Upper lobe of left lung (tissue), 6 donors: ENCODE data around the gene TMEM123. TPM values are rescaled to one million over a fixed set of nuclear protein-coding genes. Genes with fewer than 3 reads are reported as not detected.

ENCODE experiments used
- ATAC-seq, 2 donors: fragments of 200-7000 bp; cut with Tn5 transposase; one replicate each; pipeline ENCODE4 v1.9.1; 2022; ENCODE audit warnings: mild to moderate bottlenecking in 2 of 2, moderate library complexity in 2 of 2; ENCODE audit not compliant: low FRiP score in 2 of 2
- DNase-seq, 2 donors: peaks; one replicate each; pipeline ENCODE4 v3.0.0-alpha.2; 2019 to 2020
- H3K27ac ChIP-seq, 4 donors: fragments of 200-600 bp; sonication (generic); one replicate each; pipeline ENCODE4 v1.5.1; 2016 to 2019
- H3K27me3 ChIP-seq, 4 donors: fragments of 200-600 bp; sonication (generic); one replicate each; pipeline ENCODE4 v1.5.1; 2017 to 2019
- H3K36me3 ChIP-seq, 4 donors: fragments of 200-600 bp; sonication (generic); one replicate each; pipeline ENCODE4 v1.5.1; 2016 to 2019
- H3K4me1 ChIP-seq, 4 donors: fragments of 200-600 bp; sonication (generic); one replicate each; pipeline ENCODE4 v1.5.1; 2018 to 2019
- H3K4me3 ChIP-seq, 4 donors: fragments of 200-600 bp; sonication (generic); one replicate each; pipeline ENCODE4 v1.5.1; 2017 to 2019; ENCODE audit warnings: mild to moderate bottlenecking in 2 of 4, moderate library complexity in 1 of 4
- H3K9me3 ChIP-seq, 4 donors: fragments of 200-600 bp; sonication (generic); one replicate each; pipeline ENCODE4 v1.5.1; 2018 to 2019
- CTCF ChIP-seq, 6 experiments: fragments of 450-650 bp in 4 of 6; fragments of 200-600 bp in 2 of 6; sonication (generic) in 2 of 6; IDR thresholded peaks; one replicate each; pipeline ENCODE4 v1.5.1; 2016 to 2019; ENCODE audit warnings: antibody characterized with exemption in 6 of 6
- EP300 ChIP-seq, 4 donors: sonication (generic); formaldehyde crosslinking; IDR thresholded peaks; one replicate each; pipeline ENCODE4 v1.5.1; 2017; ENCODE audit warnings: antibody characterized with exemption in 4 of 4, control low read depth in 2 of 4
- POLR2A ChIP-seq, 4 donors: fragments of 450-650 bp; IDR thresholded peaks; one replicate each; pipeline ENCODE4 v1.5.1; 2016 to 2017; ENCODE audit warnings: antibody characterized with exemption in 4 of 4, mild to moderate bottlenecking in 2 of 4
- POLR2AphosphoS5 ChIP-seq, 2 donors: sonication (generic); formaldehyde crosslinking; IDR thresholded peaks; one replicate each; pipeline ENCODE4 v1.5.1; 2017; ENCODE audit warnings: antibody characterized with exemption in 2 of 2
- WGBS, 2 donors: methylation state at CpG; one replicate each; pipeline ENCODE4 v1.1.5; 2017 to 2018; 5-methylcytosine and 5-hydroxymethylcytosine counted together
- total RNA-seq, 6 donors: library from RNA; depleted of rRNA in 4 of 6; stranded (reverse); fragments of >200 nt in 4 of 6; gene quantifications; one replicate each; pipeline versions ENCODE4 v1.1.0 to v1.2.1, GENCODE V29; 2016 to 2021
- donor health status: DM: no; HTN: no; CAD: no; lungs with moderate emphysema.
- donor health status: DM: no; HTN: yes; CAD: no; lungs with severe emphysema.

TMEM123 gene
- total RNA-seq, result 100 to 1,000 TPM in 4 of 6 donors, 10 to 100 TPM in 2; 55.5 to 200 (median 121) TPM

GRCh38 chr11:102452461-102453301, at the start of gene TMEM123:
TMEM123 (minus strand) TSS chr11:102452765; CDS start chr11:102452623, 142 bp downstream.
- peak within 1 kb of the TSS; percentile 91 to 97 (median 95) for H3K4me3 ChIP-seq
- H3K27me3 ChIP-seq, result no peaks in the 10 kb centered on the region
- H3K4me1 ChIP-seq, result peaks cover 37 to 56% (median 42%) of the 10 kb centered on the region in 4 donors
- H3K27ac ChIP-seq, result peak within 1 kb of the TSS; percentile 88 to 97 (median 92)
- peak; percentile 82 to 95 for ATAC-seq
- TF ChIP-seq POLR2A (IDR thresholded peaks at IDR 0.05), result peak in 3 of 4 donors; percentile 35 to 86 (median 60)
- TF ChIP-seq EP300 (IDR thresholded peaks at IDR 0.05), result peak in 1 of 4 donors; percentile 29
- TF ChIP-seq POLR2AphosphoS5 (IDR thresholded peaks at IDR 0.05), result peak; percentile 59 to 73
- peak in 2 of 6 experiments; percentile 12 to 20 for TF ChIP-seq CTCF (IDR thresholded peaks at IDR 0.05)
- no peaks in the 10 kb centered on the region for H3K9me3 ChIP-seq
- H3K36me3 ChIP-seq, result peaks cover 0 to 7% (median 0%) of the 10 kb centered on the region in 4 donors
- WGBS, 2 donors, result 0 to 1% methylated on average over 22 to 57 of the region's 83 CpGs
- DNase-seq, result peak; percentile 87 to 97

GRCh38 chr11:102500829-102501228, 48.3 kb upstream of the TMEM123 start:
- Histone ChIP-seq H3K27me3 (no peaks in the 10 kb centered on the region), H3K4me1 (no peaks in the 10 kb centered on the region), H3K36me3 (no peaks in the 10 kb centered on the region), H3K9me3 (no peaks in the 10 kb centered on the region), H3K27ac (no peak overlapping the region), H3K4me3 (no peak overlapping the region)
- 71 to 76% methylated on average over 2 of the region's 2 CpGs for WGBS, 2 donors
- ATAC-seq (no peak), DNase-seq (no peak)
- TF ChIP-seq CTCF (IDR thresholded peaks at IDR 0.05), result no peak

GRCh38 chr11:102499931-102500330, 47.4 kb upstream of the TMEM123 start:
- Histone ChIP-seq H3K4me3 (no peak overlapping the region), H3K27ac (no peak overlapping the region), H3K27me3 (no peaks in the 10 kb centered on the region), H3K4me1 (peaks cover 0 to 3% (median 0%) of the 10 kb centered on the region in 4 donors), H3K36me3 (no peaks in the 10 kb centered on the region), H3K9me3 (no peaks in the 10 kb centered on the region)
- DNase-seq, result no peak
- WGBS, 2 donors, result 40 to 44% methylated on average over 2 of the region's 2 CpGs
- no peak for ATAC-seq
- TF ChIP-seq EP300 (IDR thresholded peaks at IDR 0.05), result no peak
- no peak for TF ChIP-seq CTCF (IDR thresholded peaks at IDR 0.05)
- no peak for TF ChIP-seq POLR2AphosphoS5 (IDR thresholded peaks at IDR 0.05)
- no peak for TF ChIP-seq POLR2A (IDR thresholded peaks at IDR 0.05)

GRCh38 chr11:102499151-102499550, 46.6 kb upstream of the TMEM123 start:
- no peak for TF ChIP-seq EP300 (IDR thresholded peaks at IDR 0.05)
- TF ChIP-seq CTCF (IDR thresholded peaks at IDR 0.05), result no peak
- TF ChIP-seq POLR2A (IDR thresholded peaks at IDR 0.05), result no peak
- TF ChIP-seq POLR2AphosphoS5 (IDR thresholded peaks at IDR 0.05), result no peak
- 94 to 96% methylated on average over 3 of the region's 3 CpGs for WGBS, 2 donors
- Histone ChIP-seq H3K4me3 (no peak overlapping the region), H3K27ac (no peak overlapping the region), H3K9me3 (no peaks in the 10 kb centered on the region), H3K4me1 (peaks cover 0 to 3% (median 0%) of the 10 kb centered on the region in 4 donors), H3K27me3 (no peaks in the 10 kb centered on the region), H3K36me3 (no peaks in the 10 kb centered on the region)
- DNase-seq, result no peak
- no peak for ATAC-seq
